ENCODE data around the gene TCF20.

TCF20 gene

GRCh38 chr22:42269432-42270175, 849 bp downstream of the TCF20 start:
- Histone ChIP-seq H3K9me2 (ENCODE audit: low read depth, low read length) (no peaks in the 10 kb centered on the region), H3K4me2 (ENCODE audit: low read length) (peak overlapping the region; percentile 90), H4K20me1 (ENCODE audit: insufficient read depth, low read length) (no peaks in the 10 kb centered on the region), H3K79me2 (ENCODE audit: insufficient read depth, low read length) (peaks cover 29% of the 10 kb centered on the region), H3K36me3 (ENCODE audit: insufficient read depth, low read length) (no peaks in the 10 kb centered on the region), H3K4me3 (ENCODE audit: low read depth, low read length, poor library complexity, severe bottlenecking) (peak overlapping the region; percentile 77), H3K9ac (ENCODE audit: low read length) (peak overlapping the region; percentile 82), H3K27me3 (ENCODE audit: insufficient read depth, low read length) (no peaks in the 10 kb centered on the region), H3K9me3 (ENCODE audit: low read length) (no peaks in the 10 kb centered on the region), H3K4me1 (ENCODE audit: insufficient read depth, low read length, severe bottlenecking) (peaks cover 15% of the 10 kb centered on the region), H3F3A (ENCODE audit: insufficient read depth, low read length) (peaks cover 5% of the 10 kb centered on the region; the same call in 1 of the 2 replicates), H3K27ac (ENCODE audit: low read depth, low read length, poor library complexity, severe bottlenecking) (no peak overlapping the region), H2AFZ (ENCODE audit: low read length) (no peak overlapping the region)
- TF ChIP-seq CTCF (IDR thresholded peaks at IDR 0.05; ENCODE audit: low read length) (no peak), EZH2 (IDR thresholded peaks at IDR 0.05; ENCODE audit: borderline replicate concordance, low read length) (no peak)

GRCh38 chr22:42268852-42269410, 1.5 kb downstream of the TCF20 start:
- TF ChIP-seq CTCF (IDR thresholded peaks at IDR 0.05; ENCODE audit: low read length): no peak
- no peak for TF ChIP-seq EZH2 (IDR thresholded peaks at IDR 0.05; ENCODE audit: borderline replicate concordance, low read length)
- H3K9me3 ChIP-seq (ENCODE audit: low read length): no peaks in the 10 kb centered on the region
- peaks cover 15% of the 10 kb centered on the region for H3K4me1 ChIP-seq (ENCODE audit: insufficient read depth, low read length, severe bottlenecking)
- peaks cover 5% of the 10 kb centered on the region; the same call in 1 of the 2 replicates for H3F3A ChIP-seq (ENCODE audit: insufficient read depth, low read length)
- no peaks in the 10 kb centered on the region for H3K36me3 ChIP-seq (ENCODE audit: insufficient read depth, low read length)
- peak overlapping the region; percentile 90 for H3K4me2 ChIP-seq (ENCODE audit: low read length)
- H3K4me3 ChIP-seq (ENCODE audit: low read depth, low read length, poor library complexity, severe bottlenecking): peak overlapping the region; percentile 77
- peak overlapping the region; percentile 82 for H3K9ac ChIP-seq (ENCODE audit: low read length)
- H3K27me3 ChIP-seq (ENCODE audit: insufficient read depth, low read length): no peaks in the 10 kb centered on the region
- no peaks in the 10 kb centered on the region for H4K20me1 ChIP-seq (ENCODE audit: insufficient read depth, low read length)
- no peaks in the 10 kb centered on the region for H3K9me2 ChIP-seq (ENCODE audit: low read depth, low read length)
- H3K79me2 ChIP-seq (ENCODE audit: insufficient read depth, low read length): peaks cover 32% of the 10 kb centered on the region
- H3K27ac ChIP-seq (ENCODE audit: low read depth, low read length, poor library complexity, severe bottlenecking): no peak overlapping the region
- no peak overlapping the region for H2AFZ ChIP-seq (ENCODE audit: low read length)

GRCh38 chr22:42265321-42265720, 5.1 kb downstream of the TCF20 start:
- no peaks in the 10 kb centered on the region for H3K9me3 ChIP-seq (ENCODE audit: low read length)
- H3K79me2 ChIP-seq (ENCODE audit: insufficient read depth, low read length): peaks cover 57% of the 10 kb centered on the region
- H3K4me1 ChIP-seq (ENCODE audit: insufficient read depth, low read length, severe bottlenecking): peaks cover 24% of the 10 kb centered on the region
- H3K9ac ChIP-seq (ENCODE audit: low read length): no peak overlapping the region
- H4K20me1 ChIP-seq (ENCODE audit: insufficient read depth, low read length): no peaks in the 10 kb centered on the region
- no peak overlapping the region for H3K4me3 ChIP-seq (ENCODE audit: low read depth, low read length, poor library complexity, severe bottlenecking)
- H3K27me3 ChIP-seq (ENCODE audit: insufficient read depth, low read length): no peaks in the 10 kb centered on the region
- no peak overlapping the region for H3K4me2 ChIP-seq (ENCODE audit: low read length)
- TF ChIP-seq CTCF (IDR thresholded peaks at IDR 0.05; ENCODE audit: low read length): no peak
- no peak for TF ChIP-seq EZH2 (IDR thresholded peaks at IDR 0.05; ENCODE audit: borderline replicate concordance, low read length)
- H3F3A ChIP-seq (ENCODE audit: insufficient read depth, low read length): peaks cover 5% of the 10 kb centered on the region; the same call in 1 of the 2 replicates
- no peaks in the 10 kb centered on the region for H3K36me3 ChIP-seq (ENCODE audit: insufficient read depth, low read length)
- H3K27ac ChIP-seq (ENCODE audit: low read depth, low read length, poor library complexity, severe bottlenecking): no peak overlapping the region
- H2AFZ ChIP-seq (ENCODE audit: low read length): no peak overlapping the region
- no peaks in the 10 kb centered on the region for H3K9me2 ChIP-seq (ENCODE audit: low read depth, low read length)
